ACC112 (cell line): Measurements from ENCODE around the gene ING3.
A peak's percentile ranks its signal among the peaks of the same experiment; 100 is the strongest.

Source experiments
- H2AFZ ChIP-seq: fragments of 200-600 bp; sonication (generic); one replicate; pipeline ENCODE4 v1.6.0; 2017; ENCODE audit warnings: antibody characterized with exemption, low read length; ENCODE audit not compliant: unreplicated experiment
- H3K27ac ChIP-seq: fragments of 200-600 bp; sonication (generic); 2 replicates; pipeline ENCODE4 v1.5.1; 2014; ENCODE audit warnings: low read depth, mild to moderate bottlenecking, antibody characterized with exemption, low read length, moderate library complexity
- H3K27me3 ChIP-seq: fragments of 200-600 bp; sonication (generic); 2 replicates; pipeline ENCODE4 v1.6.1; 2014; ENCODE audit warnings: mild to moderate bottlenecking, antibody characterized with exemption, low read length, moderate library complexity, mixed read lengths; ENCODE audit not compliant: insufficient read depth
- H3K36me3 ChIP-seq: fragments of 200-600 bp; sonication (generic); 2 replicates; pipeline ENCODE4 v1.6.1; 2016; ENCODE audit warnings: mild to moderate bottlenecking, antibody characterized with exemption, low read length, moderate library complexity, mixed read lengths; ENCODE audit not compliant: insufficient read depth
- H3K4me1 ChIP-seq: fragments of 200-600 bp; sonication (generic); one replicate; pipeline ENCODE4 v1.6.1; 2016; ENCODE audit warnings: low read length, mixed read lengths; ENCODE audit not compliant: insufficient read depth, unreplicated experiment, control insufficient read depth
- H3K4me3 ChIP-seq: fragments of 200-600 bp; sonication (generic); 2 replicates; pipeline ENCODE4 v1.5.1; 2014; ENCODE audit warnings: mild to moderate bottlenecking, low read depth, low read length
- H3K79me2 ChIP-seq: fragments of 200-600 bp; sonication (generic); one replicate; pipeline ENCODE4 v1.6.0; 2016; ENCODE audit warnings: low read length; ENCODE audit not compliant: control insufficient read depth, unreplicated experiment, insufficient read depth

The ING3 gene

DNA sequence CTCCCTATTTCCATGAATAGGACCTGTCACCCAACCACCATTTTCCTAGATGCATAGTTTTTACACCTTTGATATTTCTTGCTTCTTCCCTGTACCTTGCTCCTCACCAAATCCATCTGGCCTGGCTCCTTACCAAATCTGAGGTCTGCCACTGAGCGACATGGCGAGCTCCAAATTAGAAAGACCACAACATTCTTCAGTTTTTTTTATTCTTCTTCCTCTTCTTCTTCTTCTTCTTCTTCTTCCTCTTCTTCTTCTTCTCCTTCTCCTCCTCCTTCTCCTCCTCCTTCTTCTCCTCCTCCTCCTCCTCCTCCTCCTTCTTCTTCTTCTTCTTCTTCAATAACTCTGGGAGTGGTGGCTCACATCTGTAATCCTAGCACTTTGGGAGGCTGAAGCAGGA, 45.1 kb downstream of the ING3 start:
- no peak overlapping the region for H3K27ac ChIP-seq
- no peak overlapping the region for H3K4me3 ChIP-seq
- H3K36me3 ChIP-seq: no peaks in the 10 kb centered on the region
- peaks cover 52% of the 10 kb centered on the region for H3K4me1 ChIP-seq
- peaks cover 64% of the 10 kb centered on the region for H3K79me2 ChIP-seq
- H2AFZ ChIP-seq: no peak overlapping the region
- H3K27me3 ChIP-seq: no peaks in the 10 kb centered on the region

DNA sequence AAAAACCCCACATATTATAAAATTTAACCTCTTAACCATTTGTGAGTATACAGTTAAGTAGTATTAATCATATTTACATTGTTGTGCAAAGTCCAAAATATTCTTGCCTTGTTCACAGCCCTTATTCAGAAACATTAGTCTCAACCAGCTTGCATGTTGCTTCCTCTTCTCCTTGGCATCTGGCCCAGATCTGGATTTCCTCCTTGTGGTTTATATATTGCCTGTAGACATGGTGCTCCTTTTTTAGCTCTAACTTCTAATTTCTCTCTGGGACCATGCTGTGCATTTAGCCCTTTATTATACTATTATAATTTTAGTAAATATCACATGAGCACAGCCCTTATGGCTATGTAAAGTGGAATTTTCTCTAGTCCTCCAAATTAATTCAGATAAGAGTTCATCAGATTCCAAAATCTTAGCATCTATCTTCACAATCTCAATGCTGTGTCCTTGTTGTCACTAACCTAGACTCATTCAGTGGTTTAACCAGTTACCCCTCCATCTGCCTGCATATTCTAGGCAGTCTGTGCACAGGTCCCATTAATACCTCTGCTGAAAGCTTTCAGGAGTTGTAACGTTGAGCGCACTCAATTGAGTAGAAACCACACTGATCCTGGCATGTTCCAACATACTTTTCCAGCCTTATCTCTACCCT, 45.9 kb downstream of the ING3 start:
- Histone ChIP-seq H3K36me3 (no peaks in the 10 kb centered on the region), H3K4me3 (no peak overlapping the region; the same call in 1 of the 2 replicates), H3K79me2 (peaks cover 58% of the 10 kb centered on the region), H3K27me3 (no peaks in the 10 kb centered on the region), H3K4me1 (peaks cover 59% of the 10 kb centered on the region), H3K27ac (no peak overlapping the region), H2AFZ (no peak overlapping the region)

DNA sequence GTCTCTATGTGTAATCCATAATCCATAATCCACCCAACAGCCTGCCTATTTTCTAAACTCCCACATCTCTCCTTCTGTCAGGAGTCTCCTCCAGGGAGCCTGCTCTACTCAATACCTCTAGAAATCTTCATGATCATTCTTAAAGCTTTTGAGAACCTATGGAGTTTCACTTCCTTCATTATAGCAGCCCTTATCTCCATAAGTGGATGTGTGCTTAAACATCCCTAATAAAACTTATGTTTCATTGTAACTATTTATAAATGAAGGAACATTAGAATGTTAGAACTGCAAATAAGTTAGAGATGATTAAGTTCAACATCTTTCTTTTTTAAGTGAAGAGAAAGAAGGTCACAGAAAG, 46.4 kb downstream of the ING3 start:
- Histone ChIP-seq H2AFZ (no peak overlapping the region), H3K27me3 (no peaks in the 10 kb centered on the region), H3K4me1 (peaks cover 64% of the 10 kb centered on the region), H3K27ac (no peak overlapping the region), H3K4me3 (no peak overlapping the region; the same call in 1 of the 2 replicates), H3K79me2 (peaks cover 53% of the 10 kb centered on the region), H3K36me3 (no peaks in the 10 kb centered on the region)

DNA sequence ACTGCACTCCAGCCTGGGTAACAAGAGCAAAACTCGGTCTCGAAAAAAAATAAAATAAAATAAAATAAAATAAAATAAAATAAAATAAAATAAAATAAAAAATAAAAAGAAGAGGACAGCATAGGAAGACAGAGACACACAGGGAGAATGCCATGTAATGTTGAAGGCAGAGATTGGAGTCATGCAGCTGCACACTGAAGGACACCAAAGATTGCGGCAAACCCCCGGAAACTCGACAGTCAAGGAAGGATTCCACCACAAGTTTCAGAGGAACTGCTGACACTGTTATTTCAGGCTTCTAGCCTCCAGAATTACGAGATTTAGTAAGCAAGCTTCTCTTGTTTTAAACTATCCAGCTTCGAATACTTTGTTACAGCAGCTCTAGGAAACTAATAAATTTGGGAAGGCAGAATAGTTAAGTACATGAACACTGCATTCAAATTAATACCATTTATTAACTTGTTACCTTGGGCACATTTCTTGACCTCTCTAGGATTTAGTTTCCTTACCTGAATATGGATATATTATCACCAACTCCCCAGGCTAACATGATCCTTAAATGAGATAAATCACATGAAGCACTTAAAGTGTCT, 47.4 kb downstream of the ING3 start:
- Histone ChIP-seq H3K4me1 (peaks cover 64% of the 10 kb centered on the region), H3K27me3 (no peaks in the 10 kb centered on the region), H2AFZ (no peak overlapping the region), H3K79me2 (peaks cover 45% of the 10 kb centered on the region), H3K4me3 (no peak overlapping the region), H3K36me3 (no peaks in the 10 kb centered on the region), H3K27ac (no peak overlapping the region)

DNA sequence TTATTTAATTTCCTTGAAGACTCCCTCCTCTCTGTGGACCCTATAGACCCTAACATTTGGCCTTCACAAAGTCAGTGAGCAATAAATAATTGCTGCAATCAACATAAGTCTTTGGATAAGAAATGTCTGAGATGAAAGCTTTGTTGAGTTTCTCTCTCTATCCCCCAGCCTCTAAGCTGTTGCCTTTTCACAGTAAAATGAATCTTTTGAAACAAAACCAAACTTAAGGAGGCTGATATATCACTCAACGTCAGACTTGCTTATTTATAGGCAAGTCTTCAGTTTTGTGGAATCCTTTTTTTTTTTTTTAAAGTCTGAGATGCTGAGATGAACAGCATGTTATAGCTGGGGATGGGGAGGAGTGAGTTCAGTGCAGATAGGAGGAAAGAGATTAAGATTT, 47.9 kb downstream of the ING3 start:
- H3K36me3 ChIP-seq: no peaks in the 10 kb centered on the region
- H3K4me3 ChIP-seq: no peak overlapping the region
- no peak overlapping the region for H3K27ac ChIP-seq
- no peaks in the 10 kb centered on the region for H3K27me3 ChIP-seq
- no peak overlapping the region for H2AFZ ChIP-seq
- peaks cover 46% of the 10 kb centered on the region for H3K79me2 ChIP-seq
- peaks cover 62% of the 10 kb centered on the region for H3K4me1 ChIP-seq

DNA sequence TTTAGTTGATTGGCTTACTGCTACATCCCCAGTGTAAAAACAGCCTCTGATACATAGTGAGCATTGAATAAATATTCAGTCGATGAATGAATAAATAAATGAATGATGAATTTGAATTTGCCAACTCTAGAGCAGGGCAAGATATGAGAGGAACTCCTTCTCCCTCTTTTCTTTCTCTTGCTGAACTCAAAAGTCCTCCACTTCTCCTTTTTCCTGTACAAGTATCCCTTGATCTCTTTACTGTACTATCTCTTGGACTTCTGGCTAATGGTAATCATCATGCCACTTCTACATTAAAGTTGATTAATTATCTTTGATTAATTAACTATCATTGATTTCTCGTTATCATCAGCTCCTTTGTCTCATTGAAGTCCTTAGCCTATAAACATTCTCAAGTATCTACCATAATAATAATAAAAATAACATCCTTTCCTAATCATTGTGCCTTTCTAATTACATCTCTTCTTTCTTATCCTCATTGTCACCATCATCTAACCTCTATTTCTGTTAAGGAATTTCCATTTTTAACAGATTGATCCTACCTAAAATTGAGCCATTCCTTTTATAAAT, 48.5 kb downstream of the ING3 start:
- Histone ChIP-seq H2AFZ (peak overlapping the region; percentile 45), H3K36me3 (no peaks in the 10 kb centered on the region), H3K27me3 (no peaks in the 10 kb centered on the region), H3K4me1 (peaks cover 56% of the 10 kb centered on the region), H3K79me2 (peaks cover 47% of the 10 kb centered on the region), H3K4me3 (peak overlapping the region; percentile 71; the same call in 1 of the 2 replicates), H3K27ac (no peak overlapping the region)

DNA sequence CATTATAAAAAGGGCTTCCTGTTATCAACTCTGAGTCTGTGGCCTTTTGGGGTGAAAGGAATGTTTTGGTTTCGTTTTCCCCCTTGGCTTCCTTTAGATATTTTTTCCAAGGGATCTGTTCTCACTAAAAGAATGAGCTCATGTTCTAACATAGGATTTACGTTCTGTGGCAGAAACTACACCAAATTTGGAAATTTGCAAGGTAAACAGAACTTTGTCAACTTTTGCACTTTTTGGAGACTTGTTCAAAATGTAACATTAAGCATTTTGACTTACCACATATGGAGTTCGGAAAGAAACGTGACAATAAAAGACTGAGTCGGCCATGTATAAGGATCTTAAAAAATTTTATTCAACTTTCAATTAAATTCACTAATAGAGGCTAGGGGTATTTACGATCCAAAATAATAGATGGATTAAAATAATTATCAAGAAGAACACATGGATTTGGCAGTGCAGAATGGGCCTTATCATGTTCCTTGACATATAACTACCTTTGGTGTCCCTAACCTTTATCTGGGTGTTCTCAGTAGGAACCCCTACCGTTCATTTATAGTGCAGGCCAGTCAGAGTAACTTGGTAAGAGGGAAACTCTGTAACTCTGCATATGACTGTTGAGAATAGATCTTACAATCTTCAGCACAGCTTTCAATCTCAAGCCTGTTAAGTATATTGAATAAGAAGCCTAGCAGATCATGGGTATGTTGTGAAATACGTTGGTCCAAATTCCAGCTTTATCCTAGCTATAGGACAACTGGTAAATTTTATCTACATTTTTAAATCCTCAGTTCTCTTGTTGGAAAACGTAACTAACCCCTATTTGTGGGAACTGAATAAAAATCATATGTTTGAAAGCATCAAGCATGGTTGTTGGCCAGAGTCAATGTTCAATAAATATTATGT, 49.8 kb downstream of the ING3 start:
- no peaks in the 10 kb centered on the region for H3K36me3 ChIP-seq
- peak overlapping the region; percentile 42 for H3K27ac ChIP-seq
- peak overlapping the region; percentile 45 for H2AFZ ChIP-seq
- peaks cover 45% of the 10 kb centered on the region for H3K79me2 ChIP-seq
- peaks cover 54% of the 10 kb centered on the region for H3K4me1 ChIP-seq
- peak overlapping the region; percentile 71 for H3K4me3 ChIP-seq
- no peaks in the 10 kb centered on the region for H3K27me3 ChIP-seq

DNA sequence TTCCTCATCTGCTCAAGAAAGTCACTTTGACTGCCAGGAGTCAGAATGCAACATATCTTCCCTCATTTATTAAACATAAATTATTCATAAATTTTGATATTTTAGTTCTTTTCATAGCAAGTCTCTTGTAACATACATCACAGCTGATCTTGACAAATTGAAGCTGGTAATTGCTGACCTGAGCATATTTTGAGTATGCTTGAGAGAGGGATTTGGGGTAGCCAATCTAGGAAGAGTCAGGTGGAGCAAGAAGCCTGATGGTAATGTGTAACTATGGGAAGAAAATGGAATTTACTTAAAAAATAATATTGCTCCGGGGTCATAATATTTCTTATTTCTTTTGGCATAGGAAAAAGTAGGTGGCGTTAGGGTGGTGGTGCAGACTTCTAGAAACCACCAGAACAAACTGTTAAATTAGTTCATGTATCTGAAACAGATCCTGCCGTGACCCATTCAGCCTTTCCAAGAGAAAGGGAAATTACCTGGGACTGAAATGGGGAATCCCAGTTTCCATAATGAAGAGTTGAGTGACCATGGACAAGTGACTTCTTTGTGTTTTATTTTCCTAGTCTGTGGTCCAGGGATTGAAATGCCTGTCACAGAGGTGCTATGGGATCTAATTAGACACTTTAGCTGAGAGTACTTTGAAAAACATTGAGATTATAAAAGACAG, 50.8 kb downstream of the ING3 start:
- no peak overlapping the region for H2AFZ ChIP-seq
- no peaks in the 10 kb centered on the region for H3K36me3 ChIP-seq
- H3K27me3 ChIP-seq: no peaks in the 10 kb centered on the region
- H3K27ac ChIP-seq: peak overlapping the region; percentile 87
- H3K4me1 ChIP-seq: peaks cover 53% of the 10 kb centered on the region
- peaks cover 46% of the 10 kb centered on the region for H3K79me2 ChIP-seq
- H3K4me3 ChIP-seq: peak overlapping the region; percentile 45; the same call in 1 of the 2 replicates

DNA sequence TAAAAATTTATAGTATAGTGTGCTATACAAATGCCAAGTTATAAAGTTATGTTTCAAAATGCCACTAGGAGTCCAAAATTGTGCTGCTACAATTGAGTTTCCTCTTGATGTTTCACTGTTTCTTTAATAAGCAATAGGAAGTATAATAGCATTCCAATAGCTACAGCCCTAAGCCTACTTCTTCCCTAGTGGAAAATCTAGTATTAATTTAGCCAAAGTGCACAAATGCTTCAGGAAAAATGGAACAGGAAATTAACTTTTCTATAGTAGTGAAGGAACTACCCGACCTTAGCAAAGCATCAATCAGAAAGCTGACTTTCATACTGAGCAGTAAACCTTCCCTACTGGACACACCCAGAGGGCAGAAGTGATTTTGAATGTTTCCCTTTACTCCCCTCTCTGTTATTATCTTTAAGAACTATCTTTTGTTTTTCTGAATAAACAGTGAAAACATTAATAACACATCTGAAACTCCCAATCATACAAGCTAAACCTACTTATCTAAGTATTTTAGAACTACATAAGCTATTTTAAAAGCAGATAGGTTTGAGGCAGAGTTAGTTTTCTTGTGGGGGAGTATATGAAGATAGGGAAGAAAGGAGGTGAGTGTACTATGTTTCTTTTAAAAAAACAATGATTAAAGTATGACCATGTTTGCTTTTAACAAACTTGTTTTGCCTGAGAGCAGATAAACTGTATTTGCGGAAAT, 51.6 kb downstream of the ING3 start:
- peaks cover 41% of the 10 kb centered on the region for H3K79me2 ChIP-seq
- H2AFZ ChIP-seq: peak overlapping the region; percentile 47
- H3K4me1 ChIP-seq: peaks cover 53% of the 10 kb centered on the region
- no peaks in the 10 kb centered on the region for H3K27me3 ChIP-seq
- peak overlapping the region; percentile 45; the same call in 1 of the 2 replicates for H3K4me3 ChIP-seq
- no peaks in the 10 kb centered on the region for H3K36me3 ChIP-seq
- H3K27ac ChIP-seq: peak overlapping the region; percentile 87
